ENCODE results near the gene CCNA2.

CCNA2 gene

GRCh38 chr4:121776610-121777401 lies 46.9 kb downstream of the CCNA2 start:
- DNase-seq (ENCODE audit: low read depth in 2 of 2), result no peak

- DNase-seq (ENCODE audit: low read depth in 2 of 2), result no peak
These were observed 49.8 kb downstream of the CCNA2 start for GRCh38 chr4:121773883-121774282.

GRCh38 chr4:121771869-121772268 lies 51.8 kb downstream of the CCNA2 start:
- no peak for DNase-seq (ENCODE audit: low read depth in 2 of 2)

- no peak for DNase-seq (ENCODE audit: low read depth in 2 of 2)
These were observed 54.3 kb downstream of the CCNA2 start for GRCh38 chr4:121769341-121769740.

GRCh38 chr4:121767166-121767565 lies 56.5 kb downstream of the CCNA2 start:
- DNase-seq (ENCODE audit: low read depth in 2 of 2), result no peak
